Aorta (tissue), 5 donors: Measurements from ENCODE around the gene PIK3R1. TPM values are rescaled to one million over a fixed set of nuclear protein-coding genes. Genes with fewer than 3 reads are reported as not detected.

Source experiments
- ATAC-seq: fragments of 200-7000 bp; cut with Tn5 transposase; one replicate; pipeline ENCODE4 v1.9.1; 2022; ENCODE audit warnings: moderate library complexity; ENCODE audit not compliant: low FRiP score
- DNase-seq, 2 donors: peaks; one replicate each; pipeline ENCODE4 v3.0.0-alpha.2; 2020
- H3K27ac ChIP-seq, 2 donors: one replicate each; pipeline ENCODE4 v1.5.1; 2013; ENCODE audit warnings: low read length in 2 of 2, mild to moderate bottlenecking in 2 of 2, moderate library complexity in 2 of 2, control low read depth in 1 of 2, inconsistent platforms in 1 of 2, low read depth in 1 of 2
- H3K27me3 ChIP-seq, 2 donors: one replicate each; pipeline ENCODE4 v1.6.1; 2013; ENCODE audit warnings: control low read depth in 1 of 2, low read length in 1 of 2, mild to moderate bottlenecking in 1 of 2, moderate library complexity in 1 of 2; ENCODE audit not compliant: insufficient read depth in 2 of 2, control insufficient read depth in 1 of 2
- H3K36me3 ChIP-seq, 2 donors: one replicate each; pipeline ENCODE4 v1.6.1; 2013; ENCODE audit warnings: control low read depth in 1 of 2, low read length in 1 of 2, mild to moderate bottlenecking in 1 of 2; ENCODE audit not compliant: insufficient read depth in 2 of 2, control insufficient read depth in 1 of 2
- H3K4me1 ChIP-seq, 2 donors: one replicate each; pipeline ENCODE4 v1.6.1; 2013; ENCODE audit warnings: low read length in 2 of 2, control low read depth in 1 of 2, mild to moderate bottlenecking in 1 of 2, moderate library complexity in 1 of 2; ENCODE audit not compliant: insufficient read depth in 2 of 2, control insufficient read depth in 1 of 2
- H3K4me3 ChIP-seq, 2 donors: one replicate each; pipeline ENCODE4 v1.5.1; 2013; ENCODE audit warnings: low read length in 2 of 2, control low read depth in 1 of 2, mild to moderate bottlenecking in 1 of 2
- H3K9me3 ChIP-seq: one replicate; pipeline ENCODE4 v1.6.1; 2013; ENCODE audit warnings: mild to moderate bottlenecking, low read length; ENCODE audit not compliant: control insufficient read depth
- WGBS, 2 donors: extraction: QIAGEN DNeasy Blood & Tissue Kit; methylation state at CpG; one replicate each; pipeline ENCODE4 v1.1.7; 2013; 5-methylcytosine and 5-hydroxymethylcytosine counted together
- intact Hi-C, 2 donors: fragments of 100-400 bp; cut with DNase I; formaldehyde crosslinking; loops; one replicate each; pipeline versions ENCODE4 v1.14.2 to v1.15.0; 2022
- polyA plus RNA-seq, 2 donors: library from polyadenylated mRNA; stranded (reverse); fragments of 200-250 nt; gene quantifications; one replicate each; pipeline ENCODE4 v1.2.3, GENCODE V29; 2013
- total RNA-seq, 2 donors: library from RNA; stranded (reverse); fragmentation: NEBNext Ultra II Directional; extraction: Animal tissue kit (Norgen Biotek cat#: 25700); gene quantifications; one replicate each; pipeline ENCODE4 v1.2.1, GENCODE V29; 2021
- donor health status: healthy with polysubstance abuse.
- donor health status: Bipolar disorder and iron deficiency.
- donor health status: DM: no; HTN: no; CAD: no.
- donor health status: DM: no; HTN: no; CAD: no.
- donor health status: DM: yes; HTN: yes; CAD: no.

Gene PIK3R1
- total and polyA plus RNA-seq, 4 donors = 12.3 to 132 (median 43.3) TPM

- Histone ChIP-seq H3K27ac (no peak overlapping the region), H3K4me1 (peaks cover 0 to 11% of the 10 kb centered on the region in 2 donors), H3K27me3 (no peaks in the 10 kb centered on the region), H3K9me3 (no peaks in the 10 kb centered on the region), H3K4me3 (no peak overlapping the region), H3K36me3 (no peaks in the 10 kb centered on the region)
- ATAC-seq (no peak), DNase-seq (no peak)
- intact Hi-C loops = no loop called here
Observed at GRCh38 chr5:68270399-68270975, 54.9 kb downstream of the PIK3R1 start.

- Histone ChIP-seq H3K4me3 (no peak overlapping the region), H3K27me3 (no peaks in the 10 kb centered on the region), H3K27ac (no peak overlapping the region), H3K36me3 (no peaks in the 10 kb centered on the region), H3K9me3 (no peaks in the 10 kb centered on the region), H3K4me1 (peaks cover 0 to 11% of the 10 kb centered on the region in 2 donors)
- ATAC-seq (no peak), DNase-seq (no peak)
- WGBS, 2 donors = 79 to 82% methylated on average over 5 of the region's 5 CpGs
- intact Hi-C loops = no loop called here
Observed at GRCh38 chr5:68271124-68271523, 55.6 kb downstream of the PIK3R1 start.

- WGBS, 2 donors = 38 to 44% methylated on average over 2 of the region's 2 CpGs
- H3K27me3 ChIP-seq = no peaks in the 10 kb centered on the region
- H3K4me1 ChIP-seq = peaks cover 0 to 11% of the 10 kb centered on the region in 2 donors
- H3K9me3 ChIP-seq = no peaks in the 10 kb centered on the region
- H3K4me3 ChIP-seq = no peak overlapping the region
- H3K36me3 ChIP-seq = no peaks in the 10 kb centered on the region
- DNase-seq = no peak
- intact Hi-C loops = no loop called here
- ATAC-seq = no peak
- H3K27ac ChIP-seq = no peak overlapping the region
Observed at GRCh38 chr5:68272289-68272688, 56.7 kb downstream of the PIK3R1 start.

GRCh38 chr5:68273717-68274409 lies 58.3 kb downstream of the PIK3R1 start:
- intact Hi-C loops = no loop called here
- H3K4me3 ChIP-seq = no peak overlapping the region
- H3K9me3 ChIP-seq = no peaks in the 10 kb centered on the region
- H3K36me3 ChIP-seq = peaks cover 0 to 1% of the 10 kb centered on the region in 2 donors
- DNase-seq (no peak), ATAC-seq (no peak)
- H3K4me1 ChIP-seq = peaks cover 0 to 10% of the 10 kb centered on the region in 2 donors
- WGBS, 2 donors = 44 to 65% methylated on average over 3 of the region's 3 CpGs
- H3K27me3 ChIP-seq = no peaks in the 10 kb centered on the region
- no peak overlapping the region for H3K27ac ChIP-seq

GRCh38 chr5:68274847-68275651 lies 59.5 kb downstream of the PIK3R1 start:
- peaks cover 0 to 6% of the 10 kb centered on the region in 2 donors for H3K4me1 ChIP-seq
- peaks cover 4 to 7% of the 10 kb centered on the region in 2 donors for H3K36me3 ChIP-seq
- ATAC-seq = no peak
- no peaks in the 10 kb centered on the region for H3K9me3 ChIP-seq
- no peak overlapping the region for H3K27ac ChIP-seq
- WGBS, 2 donors = 72 to 76% methylated on average over 9 of the region's 9 CpGs
- intact Hi-C loops = no loop called here
- no peak for DNase-seq
- no peaks in the 10 kb centered on the region for H3K27me3 ChIP-seq
- H3K4me3 ChIP-seq = no peak overlapping the region

GRCh38 chr5:68276740-68277139 lies 61.2 kb downstream of the PIK3R1 start:
- ATAC-seq = no peak
- no peak overlapping the region for H3K4me3 ChIP-seq

GRCh38 chr5:68277431-68277830 lies 61.9 kb downstream of the PIK3R1 start:
- H3K9me3 ChIP-seq = no peaks in the 10 kb centered on the region
- H3K27me3 ChIP-seq = no peaks in the 10 kb centered on the region
- intact Hi-C loops = no loop called here
- H3K4me3 ChIP-seq = no peak overlapping the region
- ATAC-seq = no peak
- H3K27ac ChIP-seq = no peak overlapping the region
- peaks cover 0 to 2% of the 10 kb centered on the region in 2 donors for H3K4me1 ChIP-seq
- 85 to 89% methylated on average over 5 of the region's 5 CpGs for WGBS, 2 donors
- no peak for DNase-seq
- peaks cover 8 to 14% of the 10 kb centered on the region in 2 donors for H3K36me3 ChIP-seq

More at GRCh38 chr5:68276740-68277139, 61.2 kb downstream of the PIK3R1 start:
- Histone ChIP-seq H3K27ac (no peak overlapping the region), H3K36me3 (peaks cover 5 to 8% of the 10 kb centered on the region in 2 donors), H3K9me3 (no peaks in the 10 kb centered on the region), H3K4me1 (peaks cover 0 to under 1% of the 10 kb centered on the region in 2 donors), H3K27me3 (no peaks in the 10 kb centered on the region)
- DNase-seq = no peak
- intact Hi-C loops = no loop called here
- WGBS, 2 donors = 82 to 88% methylated on average over 5 of the region's 5 CpGs

GRCh38 chr5:68279984-68280383 lies 64.4 kb downstream of the PIK3R1 start:
- 89 to 95% methylated on average over 4 of the region's 4 CpGs for WGBS, 2 donors
- no peak overlapping the region for H3K27ac ChIP-seq
- H3K4me1 ChIP-seq = peaks cover 0 to 2% of the 10 kb centered on the region in 2 donors
- ATAC-seq (no peak), DNase-seq (no peak)
- H3K9me3 ChIP-seq = no peaks in the 10 kb centered on the region
- peaks cover 8 to 18% of the 10 kb centered on the region in 2 donors for H3K36me3 ChIP-seq
- intact Hi-C loops = no loop called here
- H3K4me3 ChIP-seq = no peak overlapping the region
- H3K27me3 ChIP-seq = no peaks in the 10 kb centered on the region
